Brain pericyte (primary cell): ENCODE measurements around the gene EMSY.
"Not testable (repeated sequence)": the region's sequence is repeated elsewhere in the genome, so short reads cannot be mapped to it uniquely, and the experiment has no call there.

Experiments
- DNase-seq: peaks from one replicate; pipeline ENCODE4 v3.0.0-alpha.2; 2012; ENCODE audit warnings: low read depth, low spot score

The EMSY gene

GRCh38 chr11:76444384-76445120, at the start of gene EMSY:
Gene EMSY, plus strand, starts transcription at chr11:76445018. Its CDS starts 1,921 bp downstream, at chr11:76446939.
- peak; percentile 99 for DNase-seq

GRCh38 chr11:76395296-76395695, 49.5 kb upstream of the EMSY start:
- DNase-seq = no peak

DNA sequence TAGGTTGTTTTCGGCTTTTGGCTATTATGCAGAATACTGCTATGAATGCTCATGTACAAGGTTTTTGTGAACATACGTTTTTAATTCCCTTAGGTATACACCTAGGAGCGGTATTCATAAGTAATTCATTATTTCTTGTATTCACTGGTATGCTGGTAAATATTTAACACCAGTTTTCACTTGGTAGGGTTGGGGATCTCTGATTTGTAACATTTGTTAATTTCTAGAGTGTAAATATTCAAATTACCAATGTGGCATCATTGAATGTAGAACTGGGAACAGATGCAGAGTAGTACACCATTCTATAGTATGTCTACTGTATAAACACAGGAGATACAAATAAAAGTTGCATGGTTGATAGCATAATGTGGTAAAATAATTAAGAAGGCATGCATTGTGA, 47.4 kb upstream of the EMSY start:
- DNase-seq = no peak

DNA sequence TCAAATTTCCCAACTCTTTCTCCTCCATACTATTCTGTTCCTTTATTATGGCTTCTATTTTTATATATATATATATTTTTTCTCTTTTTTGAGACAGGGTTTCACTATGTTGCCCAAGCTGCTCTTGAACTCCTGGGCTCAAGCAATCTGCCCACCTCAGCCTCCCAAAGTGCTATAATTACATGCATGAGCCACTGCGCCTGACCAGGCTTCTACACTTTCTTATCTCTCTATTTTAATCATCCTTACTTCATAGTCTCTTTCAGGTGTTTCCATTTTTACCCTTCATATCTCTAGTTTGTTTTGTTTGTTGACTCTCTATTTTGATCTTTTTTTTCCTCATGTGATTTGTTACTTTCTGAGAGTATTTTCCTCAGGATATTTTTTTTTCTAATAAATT, 43.9 kb upstream of the EMSY start:
- no peak for DNase-seq

GRCh38 chr11:76401484-76401883, 43.3 kb upstream of the EMSY start:
- DNase-seq = not testable (repeated sequence)

GRCh38 chr11:76406359-76406758, 38.5 kb upstream of the EMSY start:
- DNase-seq = no peak

GRCh38 chr11:76408171-76408965, 36.5 kb upstream of the EMSY start:
- no peak for DNase-seq

GRCh38 chr11:76410851-76411357, 33.9 kb upstream of the EMSY start:
- DNase-seq = no peak

DNA sequence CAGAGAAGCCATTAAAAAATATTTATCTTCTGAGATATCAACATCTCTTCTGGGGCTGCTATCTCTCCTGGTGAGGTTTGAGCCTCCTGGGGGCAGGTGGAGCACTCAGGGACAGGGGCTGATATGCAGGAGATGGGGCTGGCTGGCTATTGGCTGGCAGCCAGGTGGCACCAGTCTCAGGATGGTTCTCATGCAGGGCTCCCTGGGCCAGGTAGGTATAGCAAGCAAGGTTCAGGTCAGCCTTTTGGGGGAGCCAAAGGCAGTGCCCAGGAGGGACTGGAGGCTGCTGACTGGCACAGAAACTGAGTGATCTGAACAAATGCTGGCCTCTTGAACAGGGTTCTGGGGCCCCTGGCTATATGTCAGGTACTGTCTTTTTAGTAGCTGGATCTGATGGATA, 29.7 kb upstream of the EMSY start:
- no peak for DNase-seq

DNA sequence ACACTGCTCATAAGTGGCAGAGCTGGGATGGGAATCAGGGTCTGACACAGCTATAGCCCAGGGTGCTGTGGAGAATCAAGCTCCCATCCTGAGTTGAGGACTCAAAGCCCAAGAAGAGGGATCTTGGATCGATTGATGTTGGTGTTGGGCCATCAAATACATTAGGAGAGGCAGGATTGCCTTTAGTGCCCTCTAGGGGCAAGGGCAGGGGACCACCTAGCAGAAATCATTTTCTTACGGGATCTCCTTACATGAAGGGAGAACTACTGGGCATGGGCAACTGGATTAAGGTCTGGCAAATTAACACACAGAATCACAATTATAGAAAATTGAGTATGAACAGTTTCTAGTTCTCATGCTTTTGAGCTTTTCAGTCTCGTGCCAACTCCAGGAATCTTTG, 24.9 kb upstream of the EMSY start:
- no peak for DNase-seq

DNA sequence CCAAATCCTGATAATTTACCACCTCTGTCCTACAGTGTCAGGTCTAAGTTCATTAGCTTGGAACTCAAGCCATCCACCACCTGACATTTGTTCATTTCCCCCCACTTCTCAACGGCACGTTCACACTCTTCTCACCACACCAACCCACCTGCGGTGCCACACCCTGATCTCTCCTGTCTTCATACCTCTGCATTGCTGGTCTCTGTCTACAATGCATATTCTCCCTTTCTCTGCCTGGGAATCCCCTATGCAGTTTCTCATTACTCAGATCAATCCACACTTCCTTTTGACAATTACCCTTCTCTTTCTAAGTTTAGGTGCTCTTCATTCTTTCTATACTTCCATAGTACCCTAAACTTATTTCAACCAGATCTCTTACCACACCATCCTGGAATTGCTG, 20.4 kb upstream of the EMSY start:
- no peak for DNase-seq

DNA sequence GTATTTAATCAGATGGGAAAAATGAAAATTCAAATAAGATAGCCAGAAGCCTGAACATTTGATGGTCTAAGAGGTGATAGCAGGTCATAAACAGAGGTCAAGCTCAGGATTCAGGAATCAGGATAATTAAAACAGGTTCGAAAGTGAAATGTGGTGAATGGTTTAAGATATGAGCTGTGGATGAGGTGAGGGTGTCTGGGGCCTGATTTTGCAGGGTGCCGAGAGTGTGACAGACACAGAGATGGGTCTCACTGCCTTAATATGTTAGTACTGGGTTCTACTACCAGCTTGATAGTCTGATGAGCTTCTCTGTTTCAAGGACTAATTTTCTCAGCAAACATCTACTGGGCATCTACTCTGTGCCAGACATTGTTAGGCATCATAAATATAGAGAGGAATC, 19.9 kb upstream of the EMSY start:
- no peak for DNase-seq

DNA sequence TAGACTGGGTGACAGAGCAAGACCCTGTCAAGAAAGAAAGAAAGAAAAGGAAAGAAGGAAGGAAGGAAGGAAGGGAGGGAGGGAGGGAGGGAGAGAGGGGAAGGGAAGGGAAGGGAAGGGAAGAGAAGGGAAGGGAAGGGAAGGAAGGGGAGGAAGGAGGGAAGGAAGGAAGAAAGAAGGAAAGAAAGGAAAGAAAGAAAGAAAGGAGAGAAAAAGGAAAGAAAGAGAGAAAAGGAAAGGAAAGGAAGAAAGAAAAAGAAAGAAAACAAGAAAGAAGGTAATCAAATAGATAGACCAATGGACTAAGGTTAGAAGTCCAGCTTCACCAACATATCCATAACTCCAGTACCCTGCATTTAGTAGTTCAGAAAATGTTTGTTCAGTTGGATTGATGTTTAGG, 18.2 kb upstream of the EMSY start:
- no peak for DNase-seq

GRCh38 chr11:76436020-76436419, 8.8 kb upstream of the EMSY start:
- DNase-seq = no peak

DNA sequence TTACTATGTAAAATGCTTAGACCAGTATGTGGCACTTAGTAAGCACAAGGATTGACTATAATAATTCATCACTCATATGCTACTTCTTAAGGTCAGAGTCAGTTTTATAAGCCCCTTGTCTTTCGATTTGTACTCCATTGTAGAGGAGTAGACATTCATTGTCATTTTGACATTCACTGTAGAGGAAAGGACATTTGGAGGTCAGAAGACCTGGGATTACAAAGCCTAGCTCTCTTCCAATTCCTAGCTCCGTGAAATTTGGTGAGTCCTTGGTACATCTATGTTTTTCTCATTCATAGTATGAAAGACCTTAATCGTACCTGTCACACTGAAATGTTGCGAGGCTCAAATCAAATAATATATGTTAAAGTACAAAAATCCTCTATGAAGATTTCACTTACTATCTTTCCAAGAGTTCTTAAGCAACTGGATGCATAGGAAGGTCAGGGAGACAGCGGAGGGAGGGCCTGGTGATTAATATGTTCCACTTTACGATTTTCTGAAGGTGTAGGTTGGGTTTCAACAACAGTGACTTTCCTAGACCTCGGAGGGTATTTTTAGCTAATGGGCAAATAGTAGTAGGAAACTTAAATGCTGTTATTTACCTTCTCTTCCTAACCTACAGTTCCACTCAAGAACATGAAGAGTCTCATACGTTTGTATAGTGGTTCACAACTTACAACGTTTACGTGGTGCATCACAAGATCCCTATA, 1.4 kb upstream of the EMSY start:
- no peak for DNase-seq

DNA sequence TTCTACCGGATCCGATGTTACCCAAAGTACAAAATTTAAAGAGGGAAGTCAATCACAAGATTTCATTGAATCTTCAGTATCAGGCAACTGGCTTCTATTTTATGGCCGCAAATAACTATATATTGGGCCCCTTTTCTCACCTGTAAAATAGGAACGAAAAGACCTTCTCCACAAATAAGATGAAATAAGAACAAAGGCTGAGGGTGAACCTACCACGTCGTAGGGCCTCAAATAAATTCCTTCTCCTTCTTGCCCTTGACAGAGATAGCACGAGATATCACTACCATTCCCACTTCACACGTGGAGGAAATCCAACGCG, 794 bp upstream of the EMSY start:
- DNase-seq = no peak

DNA sequence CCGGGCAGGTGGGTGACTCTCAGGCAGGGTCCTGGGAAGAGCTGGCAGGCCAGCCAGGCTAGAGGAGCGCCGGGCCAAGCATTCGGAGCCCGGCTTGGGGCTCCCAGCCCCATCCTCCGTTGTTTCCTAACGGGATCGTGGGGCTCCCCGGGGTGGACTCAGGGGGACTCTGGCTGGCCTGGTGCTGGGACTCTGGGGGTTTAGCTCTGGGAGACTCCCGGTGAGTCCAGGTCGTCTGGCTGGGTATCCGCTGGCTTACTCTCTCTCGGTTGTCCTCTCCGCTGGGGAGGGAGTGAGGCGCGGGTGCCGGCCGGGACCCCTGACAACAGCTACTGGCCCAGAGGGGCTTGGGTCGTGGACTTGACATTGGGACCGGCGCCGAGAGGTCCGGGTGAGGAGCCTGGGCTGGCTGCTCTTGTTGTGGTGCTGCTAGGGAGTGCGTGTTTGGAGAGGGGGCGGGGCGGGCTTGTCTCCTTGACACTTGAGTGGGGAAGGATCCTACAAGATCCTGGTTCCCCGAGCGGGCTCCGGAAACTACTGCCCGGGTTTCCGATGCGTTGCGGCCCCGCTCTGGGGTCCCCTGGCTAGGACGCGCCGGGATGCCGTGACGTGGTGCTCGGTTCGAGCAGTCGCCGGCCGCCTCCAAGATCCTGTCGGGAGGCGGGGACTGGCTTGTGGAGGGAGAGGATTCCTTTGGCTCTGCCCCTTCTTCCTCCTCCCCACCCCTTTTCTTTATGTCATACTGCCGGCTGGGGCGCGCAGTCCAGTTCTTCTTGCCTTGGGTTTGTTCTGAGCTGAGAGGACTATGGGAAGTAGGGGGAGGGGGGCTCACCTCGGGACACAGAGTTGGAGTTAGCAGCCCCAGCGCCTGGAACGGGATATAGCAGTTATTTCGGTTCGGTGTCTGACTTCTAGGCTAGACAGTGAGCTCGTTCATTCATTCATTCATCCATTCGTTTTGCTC, 585 bp downstream of the EMSY start:
- peak; percentile 33 for DNase-seq

GRCh38 chr11:76448506-76448905, 3.7 kb downstream of the EMSY start:
- no peak for DNase-seq

DNA sequence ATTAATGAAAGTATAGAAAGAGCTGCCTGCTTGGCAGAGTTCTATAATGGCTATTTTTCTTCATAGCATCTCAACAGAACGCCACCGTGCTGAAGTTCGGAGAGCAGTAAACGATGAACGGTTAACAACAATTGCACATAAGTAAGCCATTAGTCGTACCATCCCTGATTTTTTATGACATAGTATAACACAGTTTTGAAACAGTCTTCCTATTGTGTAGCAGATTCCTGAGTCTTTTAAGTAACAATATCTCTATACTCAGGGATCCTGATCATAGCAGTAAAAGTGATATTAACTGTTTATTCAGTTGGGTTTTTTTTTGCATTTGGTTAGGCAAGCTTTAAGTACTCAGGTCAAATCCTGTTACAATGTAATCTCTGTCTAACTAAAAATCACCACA, 8.4 kb downstream of the EMSY start:
- DNase-seq = no peak

GRCh38 chr11:76455331-76455730, 10.5 kb downstream of the EMSY start:
- DNase-seq = no peak

- no peak for DNase-seq
Measured at GRCh38 chr11:76455931-76456330, 11.1 kb downstream of the EMSY start.
